Epithelial cell of proximal tubule (primary cell): ENCODE results near the gene TIMELESS. TPM values are rescaled to one million over a fixed set of nuclear protein-coding genes. Genes with fewer than 3 reads are reported as not detected.
A peak's percentile ranks its signal among the peaks of the same experiment; 100 is the strongest.

Experiments
- DNase-seq: peaks from one replicate; pipeline ENCODE4 v3.0.0-alpha.2; 2011; ENCODE audit warnings: low read depth
- H3K4me3 ChIP-seq: 2 replicates; pipeline ENCODE4 v1.5.1; 2011; ENCODE audit warnings: low read depth, mild to moderate bottlenecking, low read length
- total RNA-seq: library from RNA; depleted of rRNA; stranded (reverse); fragments of >200 nt; gene quantifications from 2 replicates; pipeline ENCODE4 v1.2.3, GENCODE V29; 2015
- TF ChIP-seq, protein P1 (sequence below): conservative IDR thresholded peaks from 2 replicates; pipeline ENCODE4 v1.5.1; 2012; ENCODE audit warnings: low read depth, mild to moderate bottlenecking, low read length

Gene TIMELESS
- total RNA-seq, 1 donor from 2014 or later = 30.2 TPM

DNA sequence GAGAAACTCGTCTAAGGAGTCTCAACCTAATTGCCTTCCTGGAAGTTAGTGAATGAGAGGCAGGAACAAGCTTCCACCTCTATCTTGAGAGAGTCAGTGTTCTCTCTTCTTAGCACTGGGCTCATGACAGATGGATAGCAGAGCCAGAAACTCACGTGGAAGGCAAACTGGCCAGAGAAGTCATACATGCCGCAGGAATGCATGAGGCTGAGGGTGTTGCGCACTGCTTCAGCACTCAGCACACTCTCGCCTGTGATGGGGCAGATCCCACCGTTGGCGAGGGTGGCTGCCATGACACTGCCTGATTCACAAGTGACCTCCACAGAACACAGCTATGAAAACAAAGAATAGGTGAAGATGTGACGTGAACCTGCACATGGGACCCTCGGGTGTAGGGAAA is 25.2 kb upstream of the TIMELESS start:
- TF ChIP-seq, protein P1, sequence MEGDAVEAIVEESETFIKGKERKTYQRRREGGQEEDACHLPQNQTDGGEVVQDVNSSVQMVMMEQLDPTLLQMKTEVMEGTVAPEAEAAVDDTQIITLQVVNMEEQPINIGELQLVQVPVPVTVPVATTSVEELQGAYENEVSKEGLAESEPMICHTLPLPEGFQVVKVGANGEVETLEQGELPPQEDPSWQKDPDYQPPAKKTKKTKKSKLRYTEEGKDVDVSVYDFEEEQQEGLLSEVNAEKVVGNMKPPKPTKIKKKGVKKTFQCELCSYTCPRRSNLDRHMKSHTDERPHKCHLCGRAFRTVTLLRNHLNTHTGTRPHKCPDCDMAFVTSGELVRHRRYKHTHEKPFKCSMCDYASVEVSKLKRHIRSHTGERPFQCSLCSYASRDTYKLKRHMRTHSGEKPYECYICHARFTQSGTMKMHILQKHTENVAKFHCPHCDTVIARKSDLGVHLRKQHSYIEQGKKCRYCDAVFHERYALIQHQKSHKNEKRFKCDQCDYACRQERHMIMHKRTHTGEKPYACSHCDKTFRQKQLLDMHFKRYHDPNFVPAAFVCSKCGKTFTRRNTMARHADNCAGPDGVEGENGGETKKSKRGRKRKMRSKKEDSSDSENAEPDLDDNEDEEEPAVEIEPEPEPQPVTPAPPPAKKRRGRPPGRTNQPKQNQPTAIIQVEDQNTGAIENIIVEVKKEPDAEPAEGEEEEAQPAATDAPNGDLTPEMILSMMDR = no peak
- H3K4me3 ChIP-seq = no peak overlapping the region
- no peak for DNase-seq

DNA sequence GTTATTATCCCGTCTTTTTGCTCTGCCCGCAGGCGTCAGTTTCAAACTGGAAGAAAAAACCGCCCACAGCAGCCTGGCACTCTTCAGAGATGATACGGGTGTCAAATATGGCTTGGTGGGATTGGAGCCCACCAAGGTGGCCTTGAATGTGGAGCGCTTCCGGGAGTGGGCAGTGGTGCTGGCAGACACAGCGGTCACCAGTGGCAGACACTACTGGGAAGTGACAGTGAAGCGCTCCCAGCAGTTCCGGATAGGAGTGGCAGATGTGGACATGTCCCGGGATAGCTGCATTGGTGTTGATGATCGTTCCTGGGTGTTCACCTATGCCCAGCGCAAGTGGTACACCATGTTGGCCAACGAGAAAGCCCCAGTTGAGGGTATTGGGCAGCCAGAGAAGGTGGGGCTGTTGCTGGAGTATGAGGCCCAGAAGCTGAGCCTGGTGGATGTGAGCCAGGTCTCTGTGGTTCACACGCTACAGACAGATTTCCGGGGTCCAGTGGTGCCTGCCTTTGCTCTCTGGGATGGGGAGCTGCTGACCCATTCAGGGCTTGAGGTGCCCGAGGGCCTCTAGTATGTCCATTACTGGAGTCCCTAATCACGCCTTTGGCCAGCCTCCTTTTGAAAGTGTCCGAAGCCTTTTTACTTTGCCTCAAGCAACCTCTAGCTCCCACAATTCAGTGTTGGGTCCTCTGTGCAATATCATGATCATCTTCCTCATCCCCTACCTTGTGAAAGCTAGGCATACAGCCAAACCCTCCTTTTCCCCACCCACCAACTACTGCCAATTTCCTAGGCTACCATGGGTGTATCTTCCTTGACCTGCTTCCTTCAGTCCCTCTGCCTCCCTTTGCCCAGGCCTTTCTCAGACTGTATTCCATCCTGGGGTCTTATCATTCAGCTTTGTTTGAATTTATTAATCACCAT is 20.0 kb upstream of the TIMELESS start:
- TF ChIP-seq, protein P1 = no peak
- no peak for DNase-seq
- H3K4me3 ChIP-seq = peak overlapping the region; percentile 100

DNA sequence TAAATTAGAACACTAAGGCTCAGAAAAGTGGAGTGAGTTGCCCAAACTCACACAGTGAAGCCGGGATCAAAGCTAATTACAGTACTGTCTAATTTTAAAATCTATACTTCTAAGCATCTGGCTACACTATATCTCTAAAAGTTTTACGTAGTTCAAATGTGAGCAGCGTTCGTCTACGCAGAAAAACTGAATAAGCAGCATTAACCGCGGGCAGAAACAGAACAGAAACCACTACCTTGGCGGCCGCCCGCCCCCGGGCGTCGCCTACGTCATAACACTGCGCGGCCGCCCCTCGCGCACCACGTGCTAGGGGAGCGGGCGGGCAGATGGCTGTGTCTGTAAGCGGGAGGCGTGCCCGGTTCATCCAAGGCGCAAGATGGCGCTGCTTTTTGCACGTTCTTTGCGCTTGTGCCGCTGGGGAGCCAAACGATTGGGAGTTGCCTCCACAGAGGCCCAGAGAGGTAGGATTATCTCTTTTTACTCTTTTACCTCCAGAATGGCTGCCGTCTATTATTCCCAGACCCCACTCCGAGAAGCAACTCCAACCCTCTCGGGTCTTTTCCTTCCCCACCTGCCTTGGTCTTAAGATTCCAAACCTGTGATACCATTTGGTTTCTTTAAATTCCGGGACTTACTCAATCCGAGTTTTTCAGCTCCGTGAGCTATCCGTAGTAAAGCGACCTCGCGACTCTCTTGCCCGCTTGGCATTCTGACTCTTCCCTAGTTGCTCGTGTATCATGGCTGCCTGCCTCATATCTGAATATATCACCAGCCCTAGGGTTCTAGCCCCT is 19.2 kb upstream of the TIMELESS start, which contains the start of gene SPRYD4:
SPRYD4 (plus strand) TSS at position 363 of the 791 bp plus-strand sequence; CDS start at position 377, 14 bp downstream.
- TF ChIP-seq, protein P1 = peak; percentile 31
- DNase-seq = no peak

DNA sequence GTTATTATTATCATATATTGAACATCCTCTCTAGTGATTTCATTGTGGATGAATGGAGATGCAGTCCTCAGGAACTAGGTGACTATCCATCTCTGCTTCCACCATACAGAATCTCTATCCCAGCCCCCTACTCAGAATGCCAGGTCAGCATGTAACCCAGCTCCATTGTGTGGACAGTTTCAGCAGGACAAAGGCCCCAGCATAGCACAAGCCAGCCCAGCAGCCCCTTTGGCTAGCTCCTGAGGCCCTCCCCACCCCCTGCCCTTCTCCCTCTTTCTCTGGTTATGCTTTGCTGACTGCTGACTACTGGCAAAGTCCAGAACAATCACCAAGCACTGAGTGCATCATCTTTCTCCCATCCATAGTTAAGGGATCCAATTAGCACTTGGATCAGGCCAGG is 13.3 kb upstream of the TIMELESS start:
- DNase-seq = no peak
- TF ChIP-seq, protein P1 = no peak
- H3K4me3 ChIP-seq = no peak overlapping the region

More for the DNA sequence above, 19.2 kb upstream of the TIMELESS start, which contains the start of gene SPRYD4:
- H3K4me3 ChIP-seq = peak within 1 kb of the TSS; percentile 100

DNA sequence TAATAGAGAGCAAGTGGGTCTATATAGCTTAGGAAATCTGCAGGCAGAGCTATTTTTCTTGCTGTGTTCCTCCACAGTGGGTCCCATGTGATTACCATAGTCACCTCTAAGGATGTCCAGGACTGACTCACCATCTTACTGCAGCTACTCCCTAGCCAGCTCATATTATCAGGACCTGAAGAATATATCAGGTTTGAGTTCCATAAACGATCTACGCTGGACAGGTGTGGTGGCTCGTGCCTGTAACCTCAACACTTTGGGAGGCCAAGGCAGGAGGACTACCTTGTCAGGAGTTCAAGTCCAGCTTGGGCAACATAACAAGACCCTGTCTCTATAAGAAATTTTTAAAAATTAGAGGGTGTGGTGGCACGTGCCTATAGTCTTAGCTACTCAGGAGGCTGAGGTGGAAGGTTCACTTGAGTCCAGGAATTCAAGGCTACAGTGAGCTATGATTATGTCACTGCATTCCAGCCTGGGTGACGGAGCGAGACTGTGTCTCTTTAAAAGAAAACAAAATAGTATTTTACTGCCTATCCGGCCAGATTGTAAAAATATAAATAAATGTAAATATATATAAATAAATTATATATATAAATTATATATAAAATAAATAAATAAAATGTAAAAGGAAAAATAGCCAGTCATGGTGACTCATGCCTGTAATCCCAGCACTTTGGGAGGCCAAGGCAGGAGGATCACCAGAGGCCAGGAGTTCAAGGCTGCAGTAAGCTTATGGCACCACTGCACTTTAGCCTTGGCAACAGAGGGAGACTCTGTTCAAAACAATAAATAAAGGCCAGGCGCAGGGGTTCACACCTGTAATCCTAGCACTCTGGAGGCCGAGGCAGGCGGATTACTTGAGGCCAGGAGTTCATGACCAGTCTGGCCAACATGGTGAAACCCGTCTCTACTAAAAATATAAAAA is 12.3 kb upstream of the TIMELESS start:
- no peak overlapping the region for H3K4me3 ChIP-seq
- DNase-seq = peak; percentile 59
- TF ChIP-seq, protein P1 = no peak

DNA sequence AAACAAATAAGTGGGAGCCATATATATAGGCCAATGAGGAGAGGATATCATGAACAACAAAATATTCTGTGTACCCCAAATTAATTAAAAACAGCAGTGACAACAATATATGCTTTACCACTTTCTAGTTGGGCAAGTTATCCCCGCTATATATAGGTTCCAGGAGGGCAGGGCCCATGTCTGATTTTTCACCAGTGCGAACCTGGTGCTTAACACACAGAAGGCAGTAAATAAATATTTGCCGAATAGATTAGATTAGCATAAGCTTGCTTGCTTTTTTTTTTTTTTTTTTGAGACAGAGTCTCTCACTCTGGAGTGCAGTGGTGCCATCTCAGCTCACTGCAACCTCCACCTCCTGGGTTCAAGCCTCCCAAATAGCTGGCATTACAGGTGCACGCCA is 8.6 kb upstream of the TIMELESS start:
- H3K4me3 ChIP-seq = no peak overlapping the region
- TF ChIP-seq, protein P1 = no peak
- DNase-seq = no peak
